Upper lobe of left lung (tissue), 6 donors: Measurements from ENCODE around the gene REX1BD. TPM values are rescaled to one million over a fixed set of nuclear protein-coding genes. Genes with fewer than 3 reads are reported as not detected.

Source experiments
- ATAC-seq, 2 donors: fragments of 200-7000 bp; cut with Tn5 transposase; one replicate each; pipeline ENCODE4 v1.9.1; 2022; ENCODE audit warnings: mild to moderate bottlenecking in 2 of 2, moderate library complexity in 2 of 2; ENCODE audit not compliant: low FRiP score in 2 of 2
- DNase-seq, 2 donors: peaks; one replicate each; pipeline ENCODE4 v3.0.0-alpha.2; 2019 to 2020
- H3K27ac ChIP-seq, 4 donors: fragments of 200-600 bp; sonication (generic); one replicate each; pipeline ENCODE4 v1.5.1; 2016 to 2019
- H3K27me3 ChIP-seq, 4 donors: fragments of 200-600 bp; sonication (generic); one replicate each; pipeline ENCODE4 v1.5.1; 2017 to 2019
- H3K36me3 ChIP-seq, 4 donors: fragments of 200-600 bp; sonication (generic); one replicate each; pipeline ENCODE4 v1.5.1; 2016 to 2019
- H3K4me1 ChIP-seq, 4 donors: fragments of 200-600 bp; sonication (generic); one replicate each; pipeline ENCODE4 v1.5.1; 2018 to 2019
- H3K4me3 ChIP-seq, 4 donors: fragments of 200-600 bp; sonication (generic); one replicate each; pipeline ENCODE4 v1.5.1; 2017 to 2019; ENCODE audit warnings: mild to moderate bottlenecking in 2 of 4, moderate library complexity in 1 of 4
- H3K9me3 ChIP-seq, 4 donors: fragments of 200-600 bp; sonication (generic); one replicate each; pipeline ENCODE4 v1.5.1; 2018 to 2019
- EP300 ChIP-seq, 4 donors: sonication (generic); formaldehyde crosslinking; IDR thresholded peaks; one replicate each; pipeline ENCODE4 v1.5.1; 2017; ENCODE audit warnings: antibody characterized with exemption in 4 of 4, control low read depth in 2 of 4
- POLR2A ChIP-seq, 4 donors: fragments of 450-650 bp; IDR thresholded peaks; one replicate each; pipeline ENCODE4 v1.5.1; 2016 to 2017; ENCODE audit warnings: antibody characterized with exemption in 4 of 4, mild to moderate bottlenecking in 2 of 4
- POLR2AphosphoS5 ChIP-seq, 2 donors: sonication (generic); formaldehyde crosslinking; IDR thresholded peaks; one replicate each; pipeline ENCODE4 v1.5.1; 2017; ENCODE audit warnings: antibody characterized with exemption in 2 of 2
- WGBS, 2 donors: methylation state at CpG; one replicate each; pipeline ENCODE4 v1.1.5; 2017 to 2018; 5-methylcytosine and 5-hydroxymethylcytosine counted together
- total RNA-seq, 6 donors: library from RNA; depleted of rRNA in 4 of 6; stranded (reverse); fragments of >200 nt in 4 of 6; gene quantifications; one replicate each; pipeline versions ENCODE4 v1.1.0 to v1.2.1, GENCODE V29; 2016 to 2021
- TF ChIP-seq, protein P1 (sequence below), 6 experiments: fragments of 450-650 bp in 4 of 6; fragments of 200-600 bp in 2 of 6; sonication (generic) in 2 of 6; IDR thresholded peaks; one replicate each; pipeline ENCODE4 v1.5.1; 2016 to 2019; ENCODE audit warnings: antibody characterized with exemption in 6 of 6
- donor health status: DM: no; HTN: no; CAD: no; lungs with moderate emphysema.
- donor health status: DM: no; HTN: yes; CAD: no; lungs with severe emphysema.

The REX1BD gene
- total RNA-seq, 6 donors from 2014 or later, result 83.6 to 114 (median 91.6) TPM

DNA sequence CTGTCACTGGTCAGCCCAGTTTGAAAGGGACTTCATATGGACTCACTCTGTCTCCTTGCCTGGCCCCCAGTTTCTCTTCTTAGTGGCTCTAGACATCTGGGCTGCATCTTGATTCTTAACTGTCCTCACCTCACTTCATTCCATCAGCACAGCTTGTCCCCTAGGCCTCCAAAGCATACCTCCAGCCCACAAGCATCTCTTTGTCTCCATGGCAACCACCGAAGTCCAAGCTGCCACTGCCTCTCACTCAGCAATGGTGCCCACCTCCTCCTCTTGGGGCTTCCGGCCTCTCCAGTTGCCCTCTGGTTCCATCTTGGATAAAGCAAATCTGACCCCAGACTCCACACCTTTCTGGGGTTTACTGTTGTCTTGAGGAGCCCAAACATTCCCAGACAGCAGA, 38.3 kb downstream of the REX1BD start:
- Histone ChIP-seq H3K4me3 (no peak overlapping the region), H3K4me1 (peaks cover 0 to 7% (median 0%) of the 10 kb centered on the region in 4 donors), H3K36me3 (no peaks in the 10 kb centered on the region), H3K27me3 (no peaks in the 10 kb centered on the region), H3K9me3 (no peaks in the 10 kb centered on the region), H3K27ac (no peak overlapping the region)
- WGBS, 2 donors, result 73 to 75% methylated on average over 2 of the region's 2 CpGs
- ATAC-seq (no peak), DNase-seq (no peak)
- TF ChIP-seq POLR2AphosphoS5 (IDR thresholded peaks at IDR 0.05) (no peak), EP300 (IDR thresholded peaks at IDR 0.05) (no peak), POLR2A (IDR thresholded peaks at IDR 0.05) (no peak)
- TF ChIP-seq, protein P1, sequence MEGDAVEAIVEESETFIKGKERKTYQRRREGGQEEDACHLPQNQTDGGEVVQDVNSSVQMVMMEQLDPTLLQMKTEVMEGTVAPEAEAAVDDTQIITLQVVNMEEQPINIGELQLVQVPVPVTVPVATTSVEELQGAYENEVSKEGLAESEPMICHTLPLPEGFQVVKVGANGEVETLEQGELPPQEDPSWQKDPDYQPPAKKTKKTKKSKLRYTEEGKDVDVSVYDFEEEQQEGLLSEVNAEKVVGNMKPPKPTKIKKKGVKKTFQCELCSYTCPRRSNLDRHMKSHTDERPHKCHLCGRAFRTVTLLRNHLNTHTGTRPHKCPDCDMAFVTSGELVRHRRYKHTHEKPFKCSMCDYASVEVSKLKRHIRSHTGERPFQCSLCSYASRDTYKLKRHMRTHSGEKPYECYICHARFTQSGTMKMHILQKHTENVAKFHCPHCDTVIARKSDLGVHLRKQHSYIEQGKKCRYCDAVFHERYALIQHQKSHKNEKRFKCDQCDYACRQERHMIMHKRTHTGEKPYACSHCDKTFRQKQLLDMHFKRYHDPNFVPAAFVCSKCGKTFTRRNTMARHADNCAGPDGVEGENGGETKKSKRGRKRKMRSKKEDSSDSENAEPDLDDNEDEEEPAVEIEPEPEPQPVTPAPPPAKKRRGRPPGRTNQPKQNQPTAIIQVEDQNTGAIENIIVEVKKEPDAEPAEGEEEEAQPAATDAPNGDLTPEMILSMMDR (IDR thresholded peaks at IDR 0.05), result no peak

DNA sequence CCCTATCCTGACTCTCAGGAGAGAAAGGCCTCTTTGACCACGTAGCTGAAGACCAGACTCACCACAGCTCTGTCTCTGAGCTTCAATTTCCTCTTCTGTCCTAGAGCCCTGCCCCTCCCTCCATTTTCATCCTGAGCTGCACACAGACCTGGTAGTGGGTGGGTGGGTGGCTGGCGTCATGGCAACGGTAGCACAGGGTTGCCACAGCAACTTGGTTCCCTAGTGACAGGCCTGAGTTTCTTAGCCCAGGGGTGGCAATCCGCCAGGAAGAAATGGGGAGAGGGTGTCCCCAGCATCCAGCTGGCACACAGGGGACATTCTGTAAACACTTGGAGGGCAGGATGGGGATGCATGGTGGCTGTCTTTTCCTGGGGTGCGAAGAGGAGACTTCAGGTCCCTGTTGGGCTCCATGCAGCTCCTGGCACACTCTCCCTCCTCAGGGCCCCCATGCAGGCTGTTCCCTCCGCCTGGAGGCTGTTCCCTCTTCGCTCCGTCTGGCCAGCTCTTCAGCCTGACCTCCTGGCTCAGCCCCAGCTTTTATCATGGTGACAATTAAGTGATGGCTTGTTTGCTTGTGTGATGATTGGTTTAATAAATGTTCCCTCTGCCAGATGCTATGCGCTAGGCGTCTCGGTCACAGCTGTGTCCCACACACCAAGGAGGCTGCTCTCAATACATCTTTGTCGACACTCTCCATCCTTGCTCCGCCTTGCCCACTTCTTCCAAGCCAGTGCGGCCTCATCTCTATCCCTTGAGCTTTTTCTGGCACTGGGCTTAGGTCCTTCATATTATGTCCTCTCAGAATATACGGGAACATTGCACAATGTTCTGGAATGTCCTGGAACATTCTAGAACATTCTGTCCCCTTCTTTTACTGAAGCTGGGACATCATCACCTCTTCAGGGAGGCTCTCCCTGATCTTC, 40.8 kb downstream of the REX1BD start:
- TF ChIP-seq POLR2AphosphoS5 (IDR thresholded peaks at IDR 0.05) (peak; percentile 70 to 93), EP300 (IDR thresholded peaks at IDR 0.05) (peak in 3 of 4 donors; percentile 92 to 99 (median 94)), POLR2A (IDR thresholded peaks at IDR 0.05) (no peak)
- TF ChIP-seq, protein P1 (IDR thresholded peaks at IDR 0.05), result no peak
- 62 to 69% methylated on average over 14 to 15 of the region's 15 CpGs for WGBS, 2 donors
- ATAC-seq, result peak; percentile 65 to 74
- Histone ChIP-seq H3K27me3 (no peaks in the 10 kb centered on the region), H3K36me3 (no peaks in the 10 kb centered on the region), H3K9me3 (no peaks in the 10 kb centered on the region), H3K4me1 (peaks cover 0 to 7% (median 0%) of the 10 kb centered on the region in 4 donors), H3K4me3 (no peak overlapping the region), H3K27ac (peak overlapping the region in 3 of 4 donors; percentile 44 to 67 (median 48))
- peak in 1 of 2 donors; percentile 39 for DNase-seq

DNA sequence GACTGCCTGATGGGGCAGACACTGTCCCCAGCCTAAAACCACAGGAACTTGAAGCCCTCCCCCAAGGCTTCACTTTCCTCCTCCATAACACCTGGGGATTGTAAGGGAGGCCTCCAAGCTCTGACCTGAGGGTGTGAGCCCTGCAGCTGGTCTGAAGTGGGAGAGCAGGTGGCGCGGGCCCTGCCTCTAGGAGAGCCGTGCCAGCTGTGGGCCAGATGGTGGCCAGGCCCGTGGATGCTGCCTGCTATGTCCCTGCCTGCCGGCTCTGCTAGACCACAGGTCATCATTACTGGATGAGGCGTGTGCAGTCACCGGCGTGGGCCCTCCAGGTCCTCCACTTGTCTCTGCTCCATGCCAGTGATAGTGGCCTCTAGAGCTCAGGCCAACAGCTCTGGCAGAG, 44.7 kb downstream of the REX1BD start:
- ATAC-seq (no peak), DNase-seq (no peak)
- no peak for TF ChIP-seq POLR2A (IDR thresholded peaks at IDR 0.05)
- TF ChIP-seq, protein P1 (IDR thresholded peaks at IDR 0.05), result no peak
- no peak for TF ChIP-seq POLR2AphosphoS5 (IDR thresholded peaks at IDR 0.05)
- TF ChIP-seq EP300 (IDR thresholded peaks at IDR 0.05), result no peak
- Histone ChIP-seq H3K4me1 (peaks cover 11 to 31% (median 21%) of the 10 kb centered on the region in 4 donors), H3K36me3 (no peaks in the 10 kb centered on the region), H3K4me3 (no peak overlapping the region), H3K9me3 (no peaks in the 10 kb centered on the region), H3K27ac (no peak overlapping the region), H3K27me3 (no peaks in the 10 kb centered on the region)
- WGBS, 2 donors, result 75 to 80% methylated on average over 7 to 8 of the region's 8 CpGs

DNA sequence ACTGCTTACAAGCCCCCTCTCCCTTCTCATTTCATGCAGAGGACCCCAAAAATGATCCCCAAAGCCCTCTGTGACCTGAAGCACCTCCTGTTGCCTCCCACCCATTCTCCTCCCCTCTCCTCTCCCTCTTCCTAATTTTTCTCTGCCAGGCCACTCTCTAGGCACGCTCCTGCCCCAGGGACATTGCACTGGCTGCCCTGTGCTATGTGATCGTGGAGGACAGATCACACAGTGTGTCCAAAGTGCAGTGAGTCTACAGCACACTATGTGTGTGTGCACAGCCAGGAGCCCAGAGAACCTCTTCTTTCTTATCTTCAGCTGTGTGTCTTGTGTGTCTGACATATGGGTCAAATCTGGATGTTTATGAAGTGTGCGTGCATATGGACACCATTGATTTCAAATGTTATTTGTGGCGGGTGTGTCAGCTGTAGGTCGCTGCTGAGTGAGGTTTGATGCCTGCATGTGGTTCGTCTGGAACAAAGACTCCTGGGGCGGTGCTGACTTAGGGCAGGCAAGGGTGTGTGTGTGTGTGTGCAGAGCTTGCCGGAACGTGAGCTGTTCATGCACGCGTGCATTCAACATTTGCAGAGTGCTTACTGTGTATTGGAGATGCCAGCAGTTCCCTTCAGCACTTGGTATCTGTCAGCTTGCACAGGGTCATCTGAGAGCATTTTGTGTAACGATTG, 46.2 kb downstream of the REX1BD start:
- WGBS, 2 donors, result 47 to 65% methylated on average over 12 of the region's 12 CpGs
- no peak for ATAC-seq
- Histone ChIP-seq H3K27me3 (no peaks in the 10 kb centered on the region), H3K4me3 (no peak overlapping the region), H3K9me3 (no peaks in the 10 kb centered on the region), H3K36me3 (no peaks in the 10 kb centered on the region), H3K27ac (peak overlapping the region in 1 of 4 donors; percentile 86), H3K4me1 (peaks cover 5 to 37% (median 27%) of the 10 kb centered on the region in 4 donors)
- DNase-seq, result no peak
- TF ChIP-seq EP300 (IDR thresholded peaks at IDR 0.05), result no peak
- TF ChIP-seq, protein P1 (IDR thresholded peaks at IDR 0.05), result no peak
- no peak for TF ChIP-seq POLR2AphosphoS5 (IDR thresholded peaks at IDR 0.05)
- TF ChIP-seq POLR2A (IDR thresholded peaks at IDR 0.05), result no peak
